OCI-LY1 (cell line): ENCODE results near the gene ZNF614.

Experiments
- H2AFZ ChIP-seq: fragments of 200-600 bp; sonication (generic), shearing (Covaris generic); 2 replicates; pipeline ENCODE4 v1.6.0; 2014; ENCODE audit warnings: antibody characterized with exemption, mild to moderate bottlenecking, low read length
- H3F3A ChIP-seq: fragments of 200-600 bp; sonication (generic), shearing (Covaris generic); 2 replicates; pipeline ENCODE4 v1.6.0; 2014; ENCODE audit warnings: mild to moderate bottlenecking, antibody characterized with exemption, low read length, moderate library complexity; ENCODE audit not compliant: insufficient read depth
- H3K27ac ChIP-seq: fragments of 200-600 bp; sonication (generic); 2 replicates; pipeline ENCODE4 v1.5.1; 2014; ENCODE audit warnings: low read length, mixed run types, mild to moderate bottlenecking, low read depth; ENCODE audit not compliant: poor library complexity, severe bottlenecking
- H3K27me3 ChIP-seq: fragments of 200-600 bp; sonication (generic); 2 replicates; pipeline ENCODE4 v1.6.0; 2014; ENCODE audit warnings: antibody characterized with exemption, mild to moderate bottlenecking, low read length, moderate library complexity; ENCODE audit not compliant: insufficient read depth
- H3K36me3 ChIP-seq: fragments of 200-600 bp; sonication (generic); 2 replicates; pipeline ENCODE4 v1.6.1; 2014; ENCODE audit warnings: mild to moderate bottlenecking, antibody characterized with exemption, low read length, moderate library complexity, mixed read lengths; ENCODE audit not compliant: insufficient read depth
- H3K4me1 ChIP-seq: fragments of 200-600 bp; sonication (generic); 2 replicates; pipeline ENCODE4 v1.5.1; 2014; ENCODE audit warnings: mild to moderate bottlenecking, low read length, moderate library complexity; ENCODE audit not compliant: insufficient read depth, severe bottlenecking
- H3K4me2 ChIP-seq: fragments of 200-600 bp; sonication (generic), shearing (Covaris generic); 2 replicates; pipeline ENCODE4 v1.6.1; 2014; ENCODE audit warnings: low read length
- H3K4me3 ChIP-seq: fragments of 200-600 bp; sonication (generic); 2 replicates; pipeline ENCODE4 v1.5.1; 2014; ENCODE audit warnings: low read length, low read depth, mild to moderate bottlenecking, mixed read lengths; ENCODE audit not compliant: poor library complexity, severe bottlenecking
- H3K79me2 ChIP-seq: fragments of 200-600 bp; shearing (Covaris generic); 2 replicates; pipeline ENCODE4 v1.6.1; 2016; ENCODE audit warnings: mixed run types, low read length, mixed read lengths; ENCODE audit not compliant: insufficient read depth
- H3K9ac ChIP-seq: fragments of 200-600 bp; sonication (generic), shearing (Covaris generic); 2 replicates; pipeline ENCODE4 v1.6.1; 2014; ENCODE audit warnings: mild to moderate bottlenecking, low read length, mixed read lengths
- H3K9me2 ChIP-seq: fragments of 200-600 bp; sonication (generic), shearing (Covaris generic); 2 replicates; pipeline ENCODE4 v1.6.1; 2014; ENCODE audit warnings: low read depth, mild to moderate bottlenecking, low read length, mixed read lengths
- H3K9me3 ChIP-seq: fragments of 200-600 bp; shearing (Covaris generic); 2 replicates; pipeline ENCODE4 v1.6.1; 2014; ENCODE audit warnings: low read length, mixed read lengths
- H4K20me1 ChIP-seq: fragments of 200-600 bp; sonication (generic), shearing (Covaris generic); 2 replicates; pipeline ENCODE4 v1.6.0; 2016; ENCODE audit warnings: mild to moderate bottlenecking, low read length; ENCODE audit not compliant: insufficient read depth
- EZH2 ChIP-seq: fragments of 200-600 bp; sonication (generic), shearing (Covaris generic); IDR thresholded peaks from 2 replicates; pipeline ENCODE4 v1.8.0; 2017; ENCODE audit warnings: borderline replicate concordance, mixed run types, mild to moderate bottlenecking, antibody characterized with exemption, low read length, moderate library complexity, mixed read lengths
- TF ChIP-seq, protein P1 (sequence below): fragments of 200-600 bp; sonication (generic), shearing (Covaris generic); IDR thresholded peaks from 2 replicates; pipeline ENCODE4 v1.5.1; 2017; ENCODE audit warnings: mild to moderate bottlenecking, antibody characterized with exemption, low read length, moderate library complexity, mixed read lengths

The ZNF614 gene

DNA sequence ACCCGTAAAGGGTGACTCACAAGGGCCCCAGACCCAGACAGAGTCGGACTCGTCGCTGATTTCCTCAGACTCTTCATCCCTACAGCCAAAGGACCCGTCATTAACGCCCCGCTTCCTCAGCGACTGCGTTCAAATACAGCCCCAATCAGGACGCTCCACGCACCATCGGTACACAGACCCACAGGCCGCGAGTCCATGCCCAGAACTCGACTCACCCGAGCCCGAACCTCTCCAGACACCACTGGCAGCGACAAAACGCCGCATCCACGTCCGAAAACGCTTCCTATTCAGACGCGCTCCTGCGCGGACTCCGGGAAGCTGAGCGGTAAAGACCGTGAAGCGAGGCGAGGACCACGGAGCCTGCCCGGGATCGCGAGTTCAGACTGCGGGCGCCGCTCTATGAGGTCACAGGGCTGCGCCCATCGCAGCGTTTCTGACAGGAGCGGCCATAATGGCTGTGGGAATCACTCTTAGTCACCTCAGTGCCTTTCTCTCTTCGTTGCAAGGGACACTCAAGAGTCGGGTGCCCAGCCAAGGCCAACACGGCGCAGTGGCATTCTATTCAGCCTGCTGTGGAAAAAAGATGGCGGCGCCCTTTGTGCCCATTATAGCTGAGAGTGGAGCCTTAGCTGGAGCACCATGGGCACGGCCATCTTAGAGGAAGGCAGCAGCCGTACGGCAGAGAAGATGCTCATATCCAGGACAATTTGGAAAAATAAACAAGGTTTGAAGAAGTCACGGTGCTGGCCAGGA lies at the start of gene ZNF614:
Gene ZNF614 (minus strand): TSS at position 353 of the 753 bp plus-strand sequence. CDS start 2,634 bp downstream, outside the sequence.
- Histone ChIP-seq H3K27ac (peak within 1 kb of the TSS; percentile 80), H3K9ac (peak within 1 kb of the TSS; percentile 98), H4K20me1 (no peaks in the 10 kb centered on the region), H3K27me3 (no peaks in the 10 kb centered on the region), H3K79me2 (peaks cover 13% of the 10 kb centered on the region; the same call in 1 of the 2 replicates), H3K36me3 (peaks cover 67% of the 10 kb centered on the region), H3K4me1 (peaks cover 17% of the 10 kb centered on the region), H3K9me3 (peaks cover 31% of the 10 kb centered on the region), H2AFZ (peak within 1 kb of the TSS; percentile 70), H3F3A (no peaks in the 10 kb centered on the region), H3K9me2 (no peaks in the 10 kb centered on the region), H3K4me2 (peak within 1 kb of the TSS; percentile 77), H3K4me3 (peak within 1 kb of the TSS; percentile 99)
- TF ChIP-seq, protein P1, sequence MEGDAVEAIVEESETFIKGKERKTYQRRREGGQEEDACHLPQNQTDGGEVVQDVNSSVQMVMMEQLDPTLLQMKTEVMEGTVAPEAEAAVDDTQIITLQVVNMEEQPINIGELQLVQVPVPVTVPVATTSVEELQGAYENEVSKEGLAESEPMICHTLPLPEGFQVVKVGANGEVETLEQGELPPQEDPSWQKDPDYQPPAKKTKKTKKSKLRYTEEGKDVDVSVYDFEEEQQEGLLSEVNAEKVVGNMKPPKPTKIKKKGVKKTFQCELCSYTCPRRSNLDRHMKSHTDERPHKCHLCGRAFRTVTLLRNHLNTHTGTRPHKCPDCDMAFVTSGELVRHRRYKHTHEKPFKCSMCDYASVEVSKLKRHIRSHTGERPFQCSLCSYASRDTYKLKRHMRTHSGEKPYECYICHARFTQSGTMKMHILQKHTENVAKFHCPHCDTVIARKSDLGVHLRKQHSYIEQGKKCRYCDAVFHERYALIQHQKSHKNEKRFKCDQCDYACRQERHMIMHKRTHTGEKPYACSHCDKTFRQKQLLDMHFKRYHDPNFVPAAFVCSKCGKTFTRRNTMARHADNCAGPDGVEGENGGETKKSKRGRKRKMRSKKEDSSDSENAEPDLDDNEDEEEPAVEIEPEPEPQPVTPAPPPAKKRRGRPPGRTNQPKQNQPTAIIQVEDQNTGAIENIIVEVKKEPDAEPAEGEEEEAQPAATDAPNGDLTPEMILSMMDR, result no peak
- no peak for TF ChIP-seq EZH2

DNA sequence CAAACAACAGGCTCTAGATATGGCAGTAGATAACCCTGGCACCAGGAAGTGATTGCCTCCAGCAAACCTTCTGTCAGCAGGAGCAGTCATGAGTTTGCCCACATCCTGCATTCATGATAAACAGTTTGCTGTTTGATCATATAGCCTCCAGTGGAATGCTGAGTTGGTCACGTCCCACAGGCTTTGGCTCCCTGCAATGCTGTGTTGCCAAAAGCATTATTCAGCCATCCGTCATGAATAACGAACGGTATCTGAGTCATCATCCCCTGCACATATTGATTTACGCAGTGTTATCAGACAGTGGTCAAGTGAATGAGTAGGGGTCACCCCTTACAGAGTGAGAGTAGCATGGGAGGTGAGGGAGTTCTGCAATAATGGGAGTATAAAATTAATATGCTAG lies 42.3 kb upstream of the ZNF614 start:
- no peak overlapping the region for H3K4me2 ChIP-seq
- no peaks in the 10 kb centered on the region for H3K27me3 ChIP-seq
- no peaks in the 10 kb centered on the region for H3K4me1 ChIP-seq
- TF ChIP-seq, protein P1, result no peak
- TF ChIP-seq EZH2, result no peak
- no peaks in the 10 kb centered on the region for H4K20me1 ChIP-seq
- H2AFZ ChIP-seq, result no peak overlapping the region
- no peaks in the 10 kb centered on the region for H3K9me2 ChIP-seq
- no peaks in the 10 kb centered on the region for H3F3A ChIP-seq
- H3K79me2 ChIP-seq, result no peaks in the 10 kb centered on the region
- H3K9me3 ChIP-seq, result peaks cover 31% of the 10 kb centered on the region
- H3K27ac ChIP-seq, result no peak overlapping the region
- H3K36me3 ChIP-seq, result no peaks in the 10 kb centered on the region
- no peak overlapping the region for H3K9ac ChIP-seq
- no peak overlapping the region for H3K4me3 ChIP-seq

GRCh38 chr19:52069653-52070052 lies 41.5 kb upstream of the ZNF614 start:
- no peaks in the 10 kb centered on the region for H3F3A ChIP-seq
- H3K27me3 ChIP-seq, result no peaks in the 10 kb centered on the region
- H3K4me2 ChIP-seq, result no peak overlapping the region
- H2AFZ ChIP-seq, result no peak overlapping the region
- H3K4me3 ChIP-seq, result no peak overlapping the region
- no peaks in the 10 kb centered on the region for H3K36me3 ChIP-seq
- peaks cover 36% of the 10 kb centered on the region for H3K9me3 ChIP-seq
- no peaks in the 10 kb centered on the region for H3K4me1 ChIP-seq
- TF ChIP-seq, protein P1, result no peak
- TF ChIP-seq EZH2, result no peak
- no peak overlapping the region for H3K27ac ChIP-seq
- no peak overlapping the region for H3K9ac ChIP-seq
- no peaks in the 10 kb centered on the region for H3K79me2 ChIP-seq
- no peaks in the 10 kb centered on the region for H4K20me1 ChIP-seq
- H3K9me2 ChIP-seq, result no peaks in the 10 kb centered on the region
